Fibroblast of the aortic adventitia (primary cell): ENCODE results near the gene IRS2. TPM values are rescaled to one million over a fixed set of nuclear protein-coding genes. Genes with fewer than 3 reads are reported as not detected.

ENCODE experiments used
- DNase-seq: peaks from one replicate; pipeline ENCODE4 v3.0.0-alpha.2; 2010; ENCODE audit warnings: low read depth
- H3K4me3 ChIP-seq: 2 replicates; pipeline ENCODE4 v1.5.1; 2011; ENCODE audit warnings: low read depth, mild to moderate bottlenecking, control low read depth, low read length, moderate library complexity
- CTCF ChIP-seq: IDR thresholded peaks from 2 replicates; pipeline ENCODE4 v1.5.1; 2011; ENCODE audit warnings: mild to moderate bottlenecking, low read length, control low read depth, inconsistent platforms; ENCODE audit not compliant: insufficient read depth
- total RNA-seq: library from RNA; depleted of rRNA; stranded (reverse); fragments of >200 nt; gene quantifications from 2 replicates; pipeline ENCODE4 v1.2.3, GENCODE V29; 2012; ENCODE audit warnings: low replicate concordance

IRS2 gene
- total RNA-seq, 1 donor, result 4.3 TPM

GRCh38 chr13:109783815-109784589 lies 2.4 kb downstream of the IRS2 start:
- peak overlapping the region; percentile 61 for H3K4me3 ChIP-seq
- no peak for TF ChIP-seq CTCF
- DNase-seq, result no peak

GRCh38 chr13:109783447-109783814 lies 3.0 kb downstream of the IRS2 start:
- DNase-seq, result no peak
- no peak for TF ChIP-seq CTCF
- H3K4me3 ChIP-seq, result no peak overlapping the region

- DNase-seq, result no peak
- TF ChIP-seq CTCF, result no peak
- H3K4me3 ChIP-seq, result no peak overlapping the region
These were observed 3.5 kb downstream of the IRS2 start for GRCh38 chr13:109782823-109783431.

- no peak for TF ChIP-seq CTCF
- H3K4me3 ChIP-seq, result peak overlapping the region; percentile 73
- no peak for DNase-seq
These were observed 4.1 kb downstream of the IRS2 start for GRCh38 chr13:109782066-109782822.

GRCh38 chr13:109781384-109782065 lies 4.9 kb downstream of the IRS2 start:
- no peak for TF ChIP-seq CTCF
- H3K4me3 ChIP-seq, result peak overlapping the region; percentile 73
- peak; percentile 35 for DNase-seq

- DNase-seq, result no peak
- TF ChIP-seq CTCF, result no peak
- H3K4me3 ChIP-seq, result peak overlapping the region; percentile 73
These were observed 5.5 kb downstream of the IRS2 start for GRCh38 chr13:109780845-109781383.
